ENCODE data around the gene WDR83.

WDR83 gene

DNA sequence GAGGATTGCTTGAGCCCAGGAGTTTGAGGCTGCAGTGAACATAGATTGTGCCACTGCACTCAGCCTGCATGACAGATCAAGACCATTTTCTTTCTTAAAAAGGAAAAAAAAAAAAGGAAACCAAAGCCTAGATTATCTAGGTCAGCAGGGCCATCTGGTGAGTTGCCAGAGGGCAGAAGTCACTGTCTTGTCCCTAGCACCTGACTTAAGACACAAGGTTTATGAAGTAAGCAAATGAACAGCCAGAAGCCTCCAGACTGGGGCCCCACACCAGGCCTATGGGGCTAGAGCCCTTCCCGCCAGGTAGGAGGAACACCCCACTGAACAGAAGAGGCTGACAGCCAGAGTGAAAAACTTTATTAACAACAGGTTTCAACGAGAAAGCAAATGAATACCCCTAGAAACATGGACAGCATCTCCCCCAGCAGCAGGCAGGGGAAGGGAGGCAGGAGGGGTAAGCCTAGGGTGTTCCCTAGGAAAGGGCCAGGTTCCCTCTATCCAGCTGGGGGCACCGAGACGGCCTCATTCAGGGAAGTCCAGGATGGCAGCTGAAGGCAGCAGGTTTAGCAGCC, 1.2 kb downstream of the WDR83 start:
- TF ChIP-seq, protein P1, sequence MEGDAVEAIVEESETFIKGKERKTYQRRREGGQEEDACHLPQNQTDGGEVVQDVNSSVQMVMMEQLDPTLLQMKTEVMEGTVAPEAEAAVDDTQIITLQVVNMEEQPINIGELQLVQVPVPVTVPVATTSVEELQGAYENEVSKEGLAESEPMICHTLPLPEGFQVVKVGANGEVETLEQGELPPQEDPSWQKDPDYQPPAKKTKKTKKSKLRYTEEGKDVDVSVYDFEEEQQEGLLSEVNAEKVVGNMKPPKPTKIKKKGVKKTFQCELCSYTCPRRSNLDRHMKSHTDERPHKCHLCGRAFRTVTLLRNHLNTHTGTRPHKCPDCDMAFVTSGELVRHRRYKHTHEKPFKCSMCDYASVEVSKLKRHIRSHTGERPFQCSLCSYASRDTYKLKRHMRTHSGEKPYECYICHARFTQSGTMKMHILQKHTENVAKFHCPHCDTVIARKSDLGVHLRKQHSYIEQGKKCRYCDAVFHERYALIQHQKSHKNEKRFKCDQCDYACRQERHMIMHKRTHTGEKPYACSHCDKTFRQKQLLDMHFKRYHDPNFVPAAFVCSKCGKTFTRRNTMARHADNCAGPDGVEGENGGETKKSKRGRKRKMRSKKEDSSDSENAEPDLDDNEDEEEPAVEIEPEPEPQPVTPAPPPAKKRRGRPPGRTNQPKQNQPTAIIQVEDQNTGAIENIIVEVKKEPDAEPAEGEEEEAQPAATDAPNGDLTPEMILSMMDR (IDR thresholded peaks at IDR 0.05; ENCODE audit: control insufficient read depth, extremely low read depth, insufficient read depth): no peak
- DNase-seq (ENCODE audit: low read depth): no peak
- peak overlapping the region; percentile 89 for H3K4me3 ChIP-seq (ENCODE audit: low read depth, low read length)

DNA sequence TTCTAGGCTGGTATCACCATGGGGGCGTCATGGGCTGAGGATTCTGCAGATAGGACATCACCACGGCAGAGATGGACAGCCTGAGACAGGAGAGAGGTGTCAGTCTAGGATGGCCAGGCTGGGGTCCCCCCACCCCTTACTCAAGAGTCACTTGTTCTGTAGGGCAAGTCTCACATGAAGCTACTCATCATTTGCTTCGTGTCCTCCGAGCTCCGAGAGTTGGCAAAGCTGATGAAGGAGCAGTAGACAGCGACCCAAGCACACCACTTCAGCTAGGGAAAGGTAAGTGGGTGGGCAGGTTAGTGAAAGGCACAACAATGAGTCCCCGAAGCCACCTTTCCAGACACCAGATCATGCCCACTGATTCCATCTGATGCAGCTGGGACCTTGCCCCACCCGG, 1.7 kb downstream of the WDR83 start:
- H3K4me3 ChIP-seq (ENCODE audit: low read depth, low read length): peak overlapping the region; percentile 89
- no peak for DNase-seq (ENCODE audit: low read depth)
- TF ChIP-seq, protein P1 (IDR thresholded peaks at IDR 0.05; ENCODE audit: control insufficient read depth, extremely low read depth, insufficient read depth): no peak

DNA sequence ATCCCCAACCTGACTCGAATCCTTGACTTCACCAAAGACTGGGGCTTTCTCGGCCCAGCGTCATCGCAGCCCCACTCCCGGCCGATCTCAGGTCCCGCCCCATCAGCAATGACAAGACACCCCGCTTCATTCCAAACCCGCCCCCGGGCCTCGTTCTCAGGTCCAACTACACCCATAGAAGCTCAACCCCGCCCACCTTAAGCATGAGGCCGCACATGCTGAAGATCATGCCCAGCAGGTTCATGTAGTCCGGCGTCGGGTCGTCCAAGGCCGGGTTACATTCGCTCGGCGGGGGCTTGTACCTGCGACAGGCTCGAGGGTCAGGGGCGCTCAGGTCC, 2.3 kb downstream of the WDR83 start:
- H3K4me3 ChIP-seq (ENCODE audit: low read depth, low read length): peak overlapping the region; percentile 89
- peak; percentile 25 for DNase-seq (ENCODE audit: low read depth)
- TF ChIP-seq, protein P1 (IDR thresholded peaks at IDR 0.05; ENCODE audit: control insufficient read depth, extremely low read depth, insufficient read depth): no peak

DNA sequence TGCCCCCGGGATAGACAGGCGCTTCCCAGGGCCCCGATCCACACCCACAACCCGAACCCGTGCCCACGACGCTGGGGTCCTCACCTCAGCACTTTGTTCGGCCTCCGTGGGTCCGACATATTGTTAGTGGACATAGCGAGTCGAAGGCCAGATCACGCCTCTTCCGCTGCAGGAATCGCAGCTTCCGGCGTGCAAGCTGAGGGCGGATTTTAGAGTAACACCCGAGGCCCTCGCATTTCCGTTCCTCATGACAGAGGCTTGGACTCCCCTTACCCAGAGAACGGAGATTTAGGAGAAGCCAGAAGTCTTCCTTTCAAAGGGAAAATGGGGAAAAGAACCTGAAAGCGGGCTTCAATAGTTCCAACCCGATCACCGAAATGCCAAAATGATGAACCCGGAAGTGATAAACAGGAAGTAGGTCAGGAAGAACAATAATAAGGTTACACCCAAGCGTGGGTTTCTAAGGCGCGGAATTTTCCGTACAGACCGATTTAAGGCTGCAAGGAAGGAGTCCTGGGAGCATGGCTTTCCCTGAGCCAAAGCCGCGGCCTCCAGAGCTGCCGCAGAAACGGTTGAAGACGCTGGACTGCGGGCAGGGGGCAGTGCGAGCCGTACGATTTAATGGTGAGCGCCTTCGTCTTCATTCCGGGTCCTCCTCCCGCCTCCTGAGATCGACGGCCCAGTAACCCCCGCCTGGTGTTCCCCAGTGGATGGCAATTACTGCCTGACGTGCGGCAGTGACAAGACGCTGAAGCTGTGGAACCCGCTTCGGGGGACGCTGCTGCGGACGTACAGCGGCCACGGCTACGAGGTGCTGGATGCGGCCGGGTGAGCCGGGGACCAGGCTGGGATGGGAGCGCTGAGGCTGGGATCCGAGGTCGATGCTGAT, 2.9 kb downstream of the WDR83 start:
- TF ChIP-seq, protein P1 (IDR thresholded peaks at IDR 0.05; ENCODE audit: control insufficient read depth, extremely low read depth, insufficient read depth): no peak
- peak overlapping the region; percentile 89 for H3K4me3 ChIP-seq (ENCODE audit: low read depth, low read length)
- DNase-seq (ENCODE audit: low read depth): peak; percentile 67

DNA sequence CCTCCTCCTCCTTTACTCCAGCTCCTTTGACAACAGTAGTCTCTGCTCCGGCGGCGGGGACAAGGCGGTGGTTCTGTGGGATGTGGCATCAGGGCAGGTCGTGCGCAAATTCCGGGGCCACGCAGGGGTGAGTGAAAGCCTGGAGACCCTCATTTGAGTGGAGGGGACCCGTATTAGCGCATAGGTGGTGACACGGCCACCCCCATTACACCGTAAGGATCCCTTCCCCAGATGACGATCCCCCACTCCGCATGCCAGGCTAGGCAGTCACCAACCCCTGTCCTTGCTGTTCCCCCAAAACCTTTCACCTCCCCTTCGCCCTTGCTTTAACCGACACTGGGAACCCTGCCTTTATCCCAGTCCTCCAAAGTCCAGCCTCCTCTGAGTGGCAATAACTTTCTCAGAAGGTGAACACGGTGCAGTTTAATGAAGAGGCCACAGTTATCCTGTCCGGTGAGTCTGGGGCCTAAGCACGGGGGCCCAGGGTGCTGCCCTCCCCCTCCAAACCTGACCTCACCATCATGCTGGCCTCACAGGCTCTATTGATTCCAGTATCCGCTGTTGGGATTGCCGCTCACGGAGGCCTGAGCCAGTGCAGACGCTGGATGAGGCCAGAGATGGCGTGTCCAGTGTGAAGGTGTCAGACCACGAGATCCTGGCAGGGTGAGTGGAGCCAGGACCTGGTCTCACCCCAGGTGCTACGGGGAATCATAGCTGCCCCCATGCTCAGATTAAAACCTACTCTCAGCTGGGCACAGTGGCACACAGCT, 3.7 kb downstream of the WDR83 start:
- DNase-seq (ENCODE audit: low read depth): no peak
- peak overlapping the region; percentile 89 for H3K4me3 ChIP-seq (ENCODE audit: low read depth, low read length)
- TF ChIP-seq, protein P1 (IDR thresholded peaks at IDR 0.05; ENCODE audit: control insufficient read depth, extremely low read depth, insufficient read depth): no peak

DNA sequence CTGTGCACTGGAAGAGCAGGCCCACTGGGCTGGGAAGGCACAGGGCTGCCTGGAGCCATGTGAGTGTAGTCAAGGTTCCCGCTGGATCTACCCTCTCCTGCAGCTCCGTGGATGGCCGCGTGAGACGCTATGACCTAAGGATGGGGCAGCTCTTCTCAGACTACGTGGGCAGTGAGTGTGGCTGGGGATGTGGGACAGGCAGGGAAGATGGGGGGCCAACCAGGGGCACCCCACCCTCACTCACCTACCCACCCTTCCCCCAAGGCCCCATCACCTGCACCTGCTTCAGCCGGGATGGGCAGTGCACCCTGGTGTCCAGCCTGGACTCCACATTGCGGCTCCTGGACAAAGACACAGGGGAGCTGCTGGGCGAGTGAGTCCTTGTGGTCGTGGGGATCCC, 6.1 kb downstream of the WDR83 start:
- DNase-seq (ENCODE audit: low read depth): no peak
- no peak overlapping the region for H3K4me3 ChIP-seq (ENCODE audit: low read depth, low read length)
- TF ChIP-seq, protein P1 (IDR thresholded peaks at IDR 0.05; ENCODE audit: control insufficient read depth, extremely low read depth, insufficient read depth): no peak

Measured in LNCaP clone FGC (cell line).